Myometrial cell (primary cell): ENCODE measurements around the gene ITGB2. TPM values are rescaled to one million over a fixed set of nuclear protein-coding genes. Genes with fewer than 3 reads are reported as not detected.

ENCODE experiments used
- total RNA-seq: library from RNA; depleted of rRNA; stranded (reverse); fragments of >200 nt; gene quantifications from 2 replicates; pipeline ENCODE4 v1.2.3, GENCODE V29; 2015

The ITGB2 gene
- total RNA-seq: not detected in 2 replicates

DNA sequence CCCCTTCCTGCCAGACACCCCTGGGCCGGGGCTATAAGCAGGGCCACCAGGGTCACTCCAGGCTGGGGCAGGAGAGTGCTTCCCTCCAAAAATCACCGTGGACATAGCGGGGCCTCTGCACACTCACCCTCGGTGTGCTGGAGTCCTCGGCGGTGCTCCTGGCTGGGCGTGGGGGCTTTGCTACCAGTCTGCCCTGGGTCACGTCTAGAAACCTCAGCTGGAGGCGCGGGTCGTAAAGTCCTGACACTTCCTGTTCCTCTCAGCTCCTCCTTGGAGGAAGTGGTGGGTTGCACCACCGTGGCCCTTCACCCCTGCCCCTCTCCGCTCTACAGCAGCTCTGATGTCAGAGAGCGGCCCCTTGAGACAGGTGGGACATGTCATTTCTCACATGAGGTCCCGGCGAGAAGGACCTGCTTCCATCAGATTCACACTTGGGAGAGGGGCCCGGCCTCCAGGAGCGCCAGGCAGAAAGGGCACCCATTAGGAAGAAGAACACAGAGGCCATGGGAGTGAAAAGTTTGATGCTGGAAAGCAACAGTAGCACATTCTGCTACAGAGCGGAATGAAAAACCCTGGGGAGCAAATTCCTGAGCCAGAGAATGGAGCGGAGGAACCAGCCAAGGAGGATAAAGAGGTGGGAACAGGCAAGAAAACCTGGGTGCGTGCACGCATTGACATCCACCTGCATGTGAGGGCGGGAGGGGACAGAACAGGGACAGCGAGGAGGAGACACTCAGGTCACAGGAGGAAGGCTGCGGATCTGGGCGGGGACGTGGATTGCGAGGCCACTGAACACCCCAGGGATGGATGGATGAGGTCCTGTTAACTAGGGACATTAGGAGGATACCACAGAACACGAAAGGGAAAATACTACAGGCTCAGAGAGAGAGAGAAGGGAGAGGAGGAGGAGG lies at the start of gene ITGB2:
Gene ITGB2 (minus strand): TSS at position 206 of the 911 bp plus-strand sequence. CDS start 10,117 bp downstream, outside the sequence.

DNA sequence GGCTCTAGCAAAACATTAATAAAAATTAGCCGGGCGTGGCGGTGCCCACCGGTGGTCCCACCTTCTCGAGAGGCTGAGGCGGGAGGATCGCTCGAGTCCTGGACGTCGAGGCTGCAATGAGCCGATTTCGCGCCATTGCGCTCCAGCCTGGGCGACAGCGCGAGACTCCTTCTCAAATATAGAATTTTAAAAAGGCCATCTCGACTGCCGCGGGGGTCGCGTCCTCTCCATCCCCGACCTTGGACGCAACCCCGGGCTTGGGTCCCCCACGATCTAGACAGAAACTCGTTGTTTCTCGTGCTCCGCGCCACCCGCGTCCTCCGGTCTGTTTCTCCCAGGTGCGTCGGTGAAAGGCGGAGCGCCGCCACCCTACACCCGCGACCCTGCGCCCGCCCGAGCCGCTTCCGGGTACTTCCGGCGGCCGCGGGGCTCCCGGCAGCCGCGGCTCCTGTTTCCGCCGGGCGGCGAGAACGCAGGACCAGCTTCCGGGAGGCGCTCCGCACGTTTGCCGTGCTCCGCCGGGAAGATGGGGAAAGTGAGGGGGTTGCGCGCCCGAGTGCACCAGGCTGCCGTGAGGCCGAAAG lies 18.9 kb upstream of the ITGB2 start, which contains the start of gene SLX9:
Gene SLX9 (plus strand): TSS at position 498 of the 584 bp plus-strand sequence. CDS start 29 bp downstream, at position 527.

DNA sequence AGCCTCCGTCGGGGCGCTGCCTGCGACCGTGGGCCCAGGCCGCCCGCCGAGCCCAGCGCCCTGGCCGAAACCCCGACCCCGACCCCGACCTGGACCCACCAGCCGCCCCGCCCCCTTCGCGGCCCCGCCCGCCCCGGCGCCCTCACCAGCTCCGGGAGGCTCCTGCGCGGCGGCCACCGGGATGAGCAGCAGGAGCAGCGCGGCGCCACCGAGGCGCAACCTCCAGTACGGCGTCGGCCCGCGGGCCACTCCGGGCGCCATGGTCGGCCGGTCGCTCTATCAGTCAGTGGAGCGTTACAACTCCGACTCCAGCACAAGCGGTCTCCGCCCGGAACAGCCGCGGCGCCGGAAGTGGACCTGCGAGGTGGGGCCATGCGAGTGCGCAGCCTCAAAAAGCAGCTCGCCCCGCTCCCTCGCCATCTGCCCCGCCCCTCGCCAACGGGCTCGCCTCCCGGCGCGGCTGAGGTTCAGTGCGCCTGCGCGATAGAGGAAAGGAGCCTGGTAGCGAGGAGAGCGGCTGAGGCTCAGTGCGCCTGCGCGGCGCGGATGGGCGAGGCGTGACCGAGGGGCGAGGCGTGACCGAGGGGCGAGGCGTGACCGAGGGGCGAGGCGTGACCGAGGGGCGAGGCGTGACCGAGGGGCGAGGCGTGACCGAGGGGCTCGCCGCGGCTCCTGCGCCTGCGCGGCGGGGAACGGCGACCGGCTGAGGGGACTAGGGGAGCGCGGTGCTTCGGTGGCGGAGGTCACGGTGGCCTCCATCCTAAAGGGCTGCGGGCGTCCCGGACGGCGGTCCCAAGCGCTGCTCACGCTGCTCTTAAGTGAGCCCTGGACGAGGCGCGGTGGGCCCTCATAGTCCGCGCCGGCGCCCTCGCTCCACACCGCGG lies 47.1 kb downstream of the ITGB2 start, which contains the start of gene PTTG1IP:
Gene PTTG1IP (minus strand): TSS at position 335 of the 884 bp plus-strand sequence. CDS start 74 bp downstream, at position 261.

Other genes starting within 250 kb of the ITGB2 start
- gene KRTAP12-1, start 238.7 kb downstream of the ITGB2 start, total RNA-seq: not detected in 2 replicates
- gene KRTAP10-12, start 223.7 kb downstream of the ITGB2 start, total RNA-seq: not detected in 2 replicates
- gene TSPEAR, start 209.3 kb downstream of the ITGB2 start, total RNA-seq: not detected in 2 replicates
- 22.3 and 22.5 TPM in 2 replicates for gene UBE2G2, start 119.1 kb downstream of the ITGB2 start, total RNA-seq
- 85.0 and 99.4 TPM in 2 replicates for gene SUMO3, start 102.8 kb downstream of the ITGB2 start, total RNA-seq
- 282 and 295 TPM in 2 replicates for gene PTTG1IP, start 47.2 kb downstream of the ITGB2 start, total RNA-seq
- 12.4 and 22.5 TPM in 2 replicates for gene SLX9, start 19.1 kb upstream of the ITGB2 start, total RNA-seq
- gene ADARB1, start 153.7 kb upstream of the ITGB2 start, total RNA-seq: 11.2 and 12.2 TPM in 2 replicates